Small intestine (tissue), 7 donors: ENCODE data around the gene COL4A2. TPM values are rescaled to one million over a fixed set of nuclear protein-coding genes. Genes with fewer than 3 reads are reported as not detected.

ENCODE experiments used
- DNase-seq, 2 donors: peaks; one replicate each; pipeline versions ENCODE4 v3.0.0 to v3.0.0-alpha.2; 2013
- FAIRE-seq: peaks from 2 replicates; lab custom pipeline; 2012; peaks lifted over from hg19 to GRCh38; lab: Jason Lieb, UNC
- H3K27ac ChIP-seq, 3 donors: one replicate each; pipeline ENCODE4 v1.5.1; 2013; ENCODE audit warnings: low read length in 2 of 3, mild to moderate bottlenecking in 2 of 3, control low read depth in 1 of 3, inconsistent platforms in 1 of 3, low read depth in 1 of 3, moderate library complexity in 1 of 3
- H3K27me3 ChIP-seq, 3 donors: one replicate each; pipeline ENCODE4 v1.6.1; 2013; ENCODE audit warnings: low read length in 3 of 3, inconsistent platforms in 1 of 3; ENCODE audit not compliant: control insufficient read depth in 3 of 3, insufficient read depth in 3 of 3
- H3K36me3 ChIP-seq, 3 donors: one replicate each; pipeline ENCODE4 v1.6.1; 2013; ENCODE audit warnings: low read length in 3 of 3, inconsistent platforms in 1 of 3, low read depth in 1 of 3, mild to moderate bottlenecking in 1 of 3, moderate library complexity in 1 of 3; ENCODE audit not compliant: control insufficient read depth in 3 of 3, insufficient read depth in 2 of 3
- H3K4me1 ChIP-seq, 3 donors: one replicate each; pipeline ENCODE4 v1.6.1; 2013; ENCODE audit warnings: low read length in 2 of 3, inconsistent platforms in 1 of 3, low read depth in 1 of 3, mild to moderate bottlenecking in 1 of 3, moderate library complexity in 1 of 3; ENCODE audit not compliant: control insufficient read depth in 3 of 3, insufficient read depth in 2 of 3
- H3K4me3 ChIP-seq, 3 donors: one replicate each; pipeline ENCODE4 v1.5.1; 2013; ENCODE audit warnings: low read length in 3 of 3, control low read depth in 1 of 3, inconsistent platforms in 1 of 3, low read depth in 1 of 3, mild to moderate bottlenecking in 1 of 3, moderate library complexity in 1 of 3
- H3K9me3 ChIP-seq, 2 donors: one replicate each; pipeline ENCODE4 v1.6.1; 2013; ENCODE audit warnings: low read depth in 1 of 2, low read length in 1 of 2; ENCODE audit not compliant: control insufficient read depth in 2 of 2, insufficient read depth in 1 of 2
- WGBS, 3 donors: extraction: QIAGEN DNeasy Blood & Tissue Kit; methylation state at CpG; one replicate each; pipeline ENCODE4 v1.1.7; 2013; 5-methylcytosine and 5-hydroxymethylcytosine counted together
- polyA plus RNA-seq, 4 donors: library from polyadenylated mRNA; stranded (reverse) in 3 of 4; unstranded in 1 of 4; fragments of 200-250 nt in 3 of 4; fragments of 120-200 nt in 1 of 4; gene quantifications; one replicate each; pipeline versions ENCODE4 v1.2.1 to v1.2.3, GENCODE V29; 2013
- donor health status: healthy with polysubstance abuse.
- donor health status: control.
- donor health status: control.
- donor health status: Bipolar disorder and iron deficiency.
- donor health status: healthy.

The COL4A2 gene
- polyA plus RNA-seq, 4 donors, result 42.3 to 120 (median 64.6) TPM

- WGBS, 3 donors, result 33 to 39% (median 36%) methylated on average over 16 of the region's 16 CpGs
- Histone ChIP-seq H3K4me1 (peaks cover 0 to 4% (median 2%) of the 10 kb centered on the region in 3 donors), H3K36me3 (peaks cover 0 to 35% (median 0%) of the 10 kb centered on the region in 3 donors), H3K27ac (peak overlapping the region in 2 of 3 donors; percentile 57 to 82), H3K9me3 (no peaks in the 10 kb centered on the region), H3K27me3 (no peaks in the 10 kb centered on the region), H3K4me3 (no peak overlapping the region)
- DNase-seq, result peak; percentile 58 to 81
- no peak for FAIRE-seq
These were observed 105.2 kb downstream of the COL4A2 start for GRCh38 chr13:110412132-110412914.

- Histone ChIP-seq H3K27me3 (no peaks in the 10 kb centered on the region), H3K27ac (peak overlapping the region in 2 of 3 donors; percentile 57 to 82), H3K36me3 (peaks cover 0 to 27% (median 0%) of the 10 kb centered on the region in 3 donors), H3K4me1 (peaks cover 0 to 4% (median 2%) of the 10 kb centered on the region in 3 donors), H3K4me3 (no peak overlapping the region), H3K9me3 (no peaks in the 10 kb centered on the region)
- FAIRE-seq, result no peak
- no peak for DNase-seq
- 78 to 83% (median 81%) methylated on average over 17 of the region's 17 CpGs for WGBS, 3 donors
These were observed 106.1 kb downstream of the COL4A2 start for GRCh38 chr13:110413016-110413675.

- no peaks in the 10 kb centered on the region for H3K27me3 ChIP-seq
- peaks cover 0 to 24% (median 0%) of the 10 kb centered on the region in 3 donors for H3K36me3 ChIP-seq
- H3K27ac ChIP-seq, result peak overlapping the region in 1 of 3 donors; percentile 82
- H3K9me3 ChIP-seq, result no peaks in the 10 kb centered on the region
- H3K4me1 ChIP-seq, result peaks cover 0 to 4% (median 2%) of the 10 kb centered on the region in 3 donors
- FAIRE-seq (no peak), DNase-seq (no peak)
- H3K4me3 ChIP-seq, result no peak overlapping the region
- 67 to 74% (median 71%) methylated on average over 5 to 6 of the region's 6 CpGs for WGBS, 3 donors
These were observed 106.6 kb downstream of the COL4A2 start for GRCh38 chr13:110413676-110414040.

GRCh38 chr13:110414283-110414682, 107.2 kb downstream of the COL4A2 start:
- Histone ChIP-seq H3K4me1 (peaks cover 0 to 4% (median 2%) of the 10 kb centered on the region in 3 donors), H3K27ac (peak overlapping the region in 1 of 3 donors; percentile 82), H3K36me3 (peaks cover 0 to 21% (median 0%) of the 10 kb centered on the region in 3 donors), H3K27me3 (no peaks in the 10 kb centered on the region), H3K9me3 (no peaks in the 10 kb centered on the region), H3K4me3 (no peak overlapping the region)
- FAIRE-seq (no peak), DNase-seq (no peak)
- 79 to 84% (median 83%) methylated on average over 7 of the region's 7 CpGs for WGBS, 3 donors

- 75 to 79% (median 76%) methylated on average over 2 of the region's 2 CpGs for WGBS, 3 donors
- no peak for FAIRE-seq
- Histone ChIP-seq H3K4me1 (peaks cover 0 to 4% (median 2%) of the 10 kb centered on the region in 3 donors), H3K27me3 (peaks cover 0 to 1% (median 0%) of the 10 kb centered on the region in 3 donors), H3K27ac (no peak overlapping the region), H3K36me3 (peaks cover 0 to 22% (median 0%) of the 10 kb centered on the region in 3 donors), H3K9me3 (no peaks in the 10 kb centered on the region), H3K4me3 (no peak overlapping the region)
- DNase-seq, result no peak
These were observed 107.8 kb downstream of the COL4A2 start for GRCh38 chr13:110414931-110415330.

GRCh38 chr13:110415669-110416068, 108.6 kb downstream of the COL4A2 start:
- no peak overlapping the region for H3K4me3 ChIP-seq
- peaks cover 0 to 22% (median 0%) of the 10 kb centered on the region in 3 donors for H3K36me3 ChIP-seq
- peaks cover 0 to 4% (median 2%) of the 10 kb centered on the region in 3 donors for H3K4me1 ChIP-seq
- DNase-seq, result peak; percentile 28 to 42
- H3K27ac ChIP-seq, result peak overlapping the region in 1 of 3 donors; percentile 28
- 63 to 79% (median 74%) methylated on average over 8 of the region's 8 CpGs for WGBS, 3 donors
- no peaks in the 10 kb centered on the region for H3K9me3 ChIP-seq
- peaks cover 0 to 3% (median 0%) of the 10 kb centered on the region in 3 donors for H3K27me3 ChIP-seq
- no peak for FAIRE-seq

- no peaks in the 10 kb centered on the region for H3K9me3 ChIP-seq
These were observed 109.3 kb downstream of the COL4A2 start for GRCh38 chr13:110416131-110417025.

More at GRCh38 chr13:110416131-110417025, 109.3 kb downstream of the COL4A2 start:
- Histone ChIP-seq H3K27ac (peak overlapping the region in 1 of 3 donors; percentile 28), H3K27me3 (peaks cover 0 to 3% (median 0%) of the 10 kb centered on the region in 3 donors), H3K4me1 (peaks cover 0 to 4% (median under 1%) of the 10 kb centered on the region in 3 donors), H3K36me3 (peaks cover 0 to 22% (median 0%) of the 10 kb centered on the region in 3 donors), H3K4me3 (no peak overlapping the region)
- 82 to 86% (median 84%) methylated on average over 7 of the region's 7 CpGs for WGBS, 3 donors
- FAIRE-seq (no peak), DNase-seq (no peak)
